Measurements from ENCODE around the gene FAM222B.

DNA sequence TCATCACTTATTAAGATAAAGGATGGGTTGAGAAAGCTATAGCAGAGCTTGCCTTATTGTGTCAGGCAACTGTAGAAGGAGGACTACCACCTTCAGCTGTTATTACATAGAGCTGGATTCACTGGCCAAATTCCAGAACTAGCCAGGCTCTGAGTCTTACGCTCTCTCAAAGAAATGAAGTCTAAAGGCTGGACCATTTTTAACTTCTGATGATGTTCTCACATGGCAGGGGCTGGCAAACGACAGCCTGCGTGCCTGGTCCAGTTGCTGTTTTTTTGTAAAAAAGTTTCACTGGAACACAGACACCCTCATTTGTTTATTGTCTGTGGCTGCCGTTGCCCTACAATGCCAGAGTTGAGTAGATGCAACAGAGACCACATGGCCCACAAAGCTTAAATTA lies 77.6 kb downstream of the FAM222B start:
- TF ChIP-seq POLR2A (IDR thresholded peaks at IDR 0.05), result no peak
- TF ChIP-seq, protein P1, sequence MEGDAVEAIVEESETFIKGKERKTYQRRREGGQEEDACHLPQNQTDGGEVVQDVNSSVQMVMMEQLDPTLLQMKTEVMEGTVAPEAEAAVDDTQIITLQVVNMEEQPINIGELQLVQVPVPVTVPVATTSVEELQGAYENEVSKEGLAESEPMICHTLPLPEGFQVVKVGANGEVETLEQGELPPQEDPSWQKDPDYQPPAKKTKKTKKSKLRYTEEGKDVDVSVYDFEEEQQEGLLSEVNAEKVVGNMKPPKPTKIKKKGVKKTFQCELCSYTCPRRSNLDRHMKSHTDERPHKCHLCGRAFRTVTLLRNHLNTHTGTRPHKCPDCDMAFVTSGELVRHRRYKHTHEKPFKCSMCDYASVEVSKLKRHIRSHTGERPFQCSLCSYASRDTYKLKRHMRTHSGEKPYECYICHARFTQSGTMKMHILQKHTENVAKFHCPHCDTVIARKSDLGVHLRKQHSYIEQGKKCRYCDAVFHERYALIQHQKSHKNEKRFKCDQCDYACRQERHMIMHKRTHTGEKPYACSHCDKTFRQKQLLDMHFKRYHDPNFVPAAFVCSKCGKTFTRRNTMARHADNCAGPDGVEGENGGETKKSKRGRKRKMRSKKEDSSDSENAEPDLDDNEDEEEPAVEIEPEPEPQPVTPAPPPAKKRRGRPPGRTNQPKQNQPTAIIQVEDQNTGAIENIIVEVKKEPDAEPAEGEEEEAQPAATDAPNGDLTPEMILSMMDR (IDR thresholded peaks at IDR 0.05), result no peak
